Stimulated activated CD4-positive, alpha-beta T cell treated with anti-CD3 and anti-CD28 coated beads, TNF-alpha, amount 100 ng/mL, for 24 hours (primary cell): ENCODE results near the gene BSND.
"Not testable (repeated sequence)": the region's sequence is repeated elsewhere in the genome, so short reads cannot be mapped to it uniquely, and the experiment has no call there.

Experiments used
- DNase-seq, 3 experiments: peaks; one replicate each; pipeline ENCODE4 v3.0.0-alpha.2; 2020; ENCODE audit warnings: low read depth in 3 of 3

The BSND gene

GRCh38 chr1:55015731-55016620 lies 17.2 kb downstream of the BSND start:
- DNase-seq, result no peak

DNA sequence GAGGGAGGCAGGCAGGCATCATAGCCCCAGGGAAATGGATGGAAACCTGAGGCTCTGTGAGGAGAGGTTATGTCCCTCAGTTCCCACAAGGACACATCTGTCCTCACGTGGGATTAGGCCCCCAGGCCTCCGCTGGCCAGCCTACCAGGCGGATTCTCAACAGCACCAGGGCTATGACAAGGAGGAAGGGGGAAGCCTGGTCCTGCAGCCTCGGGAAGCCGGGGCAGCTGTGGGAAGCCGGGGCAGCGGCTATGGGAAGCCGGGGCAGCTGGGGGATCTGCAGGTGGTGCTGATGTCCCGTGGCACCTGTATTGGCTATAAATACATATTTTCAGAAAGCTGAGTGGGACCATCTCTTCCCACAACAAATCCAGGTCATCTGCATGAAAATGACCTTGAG lies 19.7 kb downstream of the BSND start:
- no peak for DNase-seq

- DNase-seq, result peak; percentile 21 to 69 (median 37)
Measured at GRCh38 chr1:55021942-55022546, 23.3 kb downstream of the BSND start.

DNA sequence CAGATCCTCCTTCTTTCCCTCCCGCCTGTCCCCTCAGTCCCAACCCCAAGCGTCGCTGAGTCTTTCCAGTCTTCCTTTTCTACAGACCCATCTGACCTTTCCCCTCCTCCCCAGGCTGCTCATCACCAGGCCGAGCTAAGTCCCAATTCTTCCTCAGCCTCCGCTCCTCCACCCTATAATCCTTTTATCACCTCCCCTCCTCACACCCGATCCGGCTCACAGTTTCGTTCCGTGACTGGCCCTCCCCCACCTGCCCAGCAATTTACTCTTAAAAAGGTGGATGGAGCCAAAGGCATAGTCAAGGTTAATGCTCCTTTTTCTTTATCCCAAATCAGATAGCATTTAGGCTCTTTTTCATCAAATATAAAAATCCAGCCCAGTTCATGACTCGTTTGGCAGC lies 25.4 kb downstream of the BSND start:
- DNase-seq, result not testable (repeated sequence)

DNA sequence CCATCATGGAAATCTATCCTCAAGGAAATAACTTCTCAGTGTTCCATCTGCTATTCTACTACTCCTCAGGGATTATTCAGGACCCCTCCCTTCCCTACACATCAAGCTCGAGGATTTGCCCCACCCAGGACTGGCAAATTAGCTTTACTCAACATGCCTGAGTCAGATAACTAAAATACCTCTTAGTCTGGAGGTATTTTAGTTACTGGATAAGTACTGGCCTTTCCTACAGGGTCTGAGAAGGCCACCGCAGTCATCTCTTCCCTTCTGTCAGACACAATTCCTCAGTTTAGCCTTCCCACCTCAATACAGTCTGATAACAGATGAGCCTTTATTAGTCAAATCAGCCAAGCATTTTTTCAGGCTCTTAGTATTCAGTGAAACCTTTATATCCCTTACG lies 27.9 kb downstream of the BSND start:
- DNase-seq, result not testable (repeated sequence)

DNA sequence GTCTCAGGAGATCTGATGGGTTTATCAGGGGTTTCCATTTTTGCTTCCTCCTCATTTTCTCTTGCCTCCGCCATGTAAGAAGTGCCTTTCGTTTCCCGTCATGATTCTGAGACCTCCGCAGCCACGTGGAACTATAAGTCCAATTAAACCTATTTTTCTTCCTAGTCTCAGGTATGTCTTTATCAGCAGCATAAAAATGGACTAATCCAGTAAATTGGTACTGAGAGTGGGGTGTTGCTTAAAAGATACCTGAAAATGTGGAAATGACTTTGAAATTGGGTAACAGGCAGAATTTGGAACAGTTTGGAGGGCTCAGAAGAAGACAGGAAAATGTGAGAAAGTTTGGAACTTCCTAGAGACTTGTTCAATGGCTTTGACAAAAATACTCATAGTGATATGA lies 32.4 kb downstream of the BSND start:
- not testable (repeated sequence) for DNase-seq

GRCh38 chr1:55033265-55033614 lies 34.5 kb downstream of the BSND start:
- no peak for DNase-seq

DNA sequence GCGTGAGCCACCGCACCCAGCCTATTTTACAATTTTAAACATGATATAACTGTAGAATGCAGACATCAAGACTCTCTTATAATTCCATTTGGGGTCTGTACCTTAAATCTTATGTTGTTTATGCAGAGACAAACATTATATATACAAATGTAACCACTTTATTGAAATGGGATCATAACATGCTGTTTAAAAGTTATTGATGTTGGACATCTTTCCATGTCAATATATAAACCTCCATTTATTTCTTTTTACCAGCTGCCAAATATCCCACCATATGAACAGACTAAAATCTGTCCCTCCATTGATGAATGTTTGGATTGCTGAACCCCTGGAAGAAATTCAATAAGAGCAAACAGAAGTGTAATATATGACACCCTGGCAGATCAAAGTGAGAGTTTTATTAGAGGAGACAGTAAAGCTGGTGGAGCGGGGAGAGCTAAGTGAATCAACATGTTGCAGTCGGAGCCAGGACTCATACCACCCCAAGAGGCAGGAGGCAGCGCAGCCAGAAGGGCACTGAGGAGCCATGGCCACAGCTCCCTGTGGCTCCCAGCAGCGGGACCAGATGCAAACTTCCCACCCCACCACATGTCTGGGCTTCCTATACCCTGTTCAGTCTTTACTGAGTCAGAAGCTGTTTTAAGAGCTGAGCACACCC lies 35.9 kb downstream of the BSND start:
- DNase-seq, result no peak

- DNase-seq, result no peak
Measured at GRCh38 chr1:55035904-55036303, 37.2 kb downstream of the BSND start.

GRCh38 chr1:55037733-55038551 lies 39.2 kb downstream of the BSND start:
- DNase-seq, result no peak

GRCh38 chr1:55038552-55038838 lies 39.8 kb downstream of the BSND start:
- no peak for DNase-seq

- no peak for DNase-seq
Measured at GRCh38 chr1:55038974-55039341, 40.2 kb downstream of the BSND start.

DNA sequence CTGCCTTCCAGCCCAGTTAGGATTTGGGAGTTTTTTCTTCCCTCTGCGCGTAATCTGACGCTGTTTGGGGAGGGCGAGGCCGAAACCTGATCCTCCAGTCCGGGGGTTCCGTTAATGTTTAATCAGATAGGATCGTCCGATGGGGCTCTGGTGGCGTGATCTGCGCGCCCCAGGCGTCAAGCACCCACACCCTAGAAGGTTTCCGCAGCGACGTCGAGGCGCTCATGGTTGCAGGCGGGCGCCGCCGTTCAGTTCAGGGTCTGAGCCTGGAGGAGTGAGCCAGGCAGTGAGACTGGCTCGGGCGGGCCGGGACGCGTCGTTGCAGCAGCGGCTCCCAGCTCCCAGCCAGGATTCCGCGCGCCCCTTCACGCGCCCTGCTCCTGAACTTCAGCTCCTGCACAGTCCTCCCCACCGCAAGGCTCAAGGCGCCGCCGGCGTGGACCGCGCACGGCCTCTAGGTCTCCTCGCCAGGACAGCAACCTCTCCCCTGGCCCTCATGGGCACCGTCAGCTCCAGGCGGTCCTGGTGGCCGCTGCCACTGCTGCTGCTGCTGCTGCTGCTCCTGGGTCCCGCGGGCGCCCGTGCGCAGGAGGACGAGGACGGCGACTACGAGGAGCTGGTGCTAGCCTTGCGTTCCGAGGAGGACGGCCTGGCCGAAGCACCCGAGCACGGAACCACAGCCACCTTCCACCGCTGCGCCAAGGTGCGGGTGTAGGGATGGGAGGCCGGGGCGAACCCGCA lies 40.8 kb downstream of the BSND start, which contains the start of gene PCSK9:
PCSK9 (plus strand) TSS at position 207 of the 741 bp plus-strand sequence; CDS start at position 497, 290 bp downstream.
- DNase-seq, result no peak

GRCh38 chr1:55040083-55040932 lies 41.6 kb downstream of the BSND start:
- no peak for DNase-seq

DNA sequence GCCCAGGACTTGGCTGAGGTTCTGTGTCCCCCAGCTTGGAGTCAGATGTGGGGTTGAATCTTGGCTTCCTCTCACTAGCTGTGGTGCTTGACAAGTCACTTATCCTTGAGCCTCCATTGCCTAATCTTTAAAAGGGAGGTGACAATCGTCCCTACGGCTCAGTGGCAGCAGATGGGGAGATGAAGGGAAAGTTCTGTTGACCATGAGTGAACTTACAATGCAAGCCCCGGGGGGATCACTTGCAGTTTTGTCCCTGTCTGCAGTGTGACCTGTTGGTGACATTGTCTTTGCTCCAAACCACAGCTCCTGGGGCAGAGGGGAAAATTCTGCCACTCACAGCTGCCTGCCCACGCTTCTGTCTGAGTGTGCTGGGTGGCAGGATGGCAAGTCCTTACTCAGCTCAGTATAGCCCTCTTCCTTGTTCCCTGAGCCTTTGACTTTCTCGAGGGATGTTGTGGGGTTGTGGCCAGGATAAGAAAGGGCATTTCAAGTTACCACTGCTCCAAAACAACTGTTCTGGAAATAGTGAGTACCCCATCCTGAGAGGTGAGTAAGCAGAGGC lies 42.3 kb downstream of the BSND start:
- DNase-seq, result no peak

- no peak for DNase-seq
Measured at GRCh38 chr1:55041613-55042012, 42.9 kb downstream of the BSND start.

DNA sequence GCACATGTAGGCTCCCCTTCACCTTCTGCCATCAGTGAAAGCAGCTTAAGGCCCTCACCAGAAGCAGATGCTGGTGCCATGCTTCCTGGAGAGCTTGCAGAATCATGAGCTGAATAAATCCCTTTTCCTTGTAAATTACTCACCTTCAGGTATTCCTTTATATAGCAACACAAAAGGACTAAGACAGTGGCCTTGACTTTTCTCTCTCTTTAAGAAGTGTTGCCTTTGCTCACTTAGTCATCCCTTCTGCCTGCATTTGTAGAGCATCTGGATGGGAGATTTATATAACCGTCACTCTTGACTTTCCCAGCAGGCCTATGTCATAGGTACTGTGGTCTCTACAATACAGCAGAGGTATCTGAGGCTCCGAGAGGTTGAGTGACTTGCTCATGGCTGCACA lies 44.3 kb downstream of the BSND start:
- no peak for DNase-seq

- DNase-seq, result no peak
Measured at GRCh38 chr1:55043726-55044125, 45.0 kb downstream of the BSND start.

DNA sequence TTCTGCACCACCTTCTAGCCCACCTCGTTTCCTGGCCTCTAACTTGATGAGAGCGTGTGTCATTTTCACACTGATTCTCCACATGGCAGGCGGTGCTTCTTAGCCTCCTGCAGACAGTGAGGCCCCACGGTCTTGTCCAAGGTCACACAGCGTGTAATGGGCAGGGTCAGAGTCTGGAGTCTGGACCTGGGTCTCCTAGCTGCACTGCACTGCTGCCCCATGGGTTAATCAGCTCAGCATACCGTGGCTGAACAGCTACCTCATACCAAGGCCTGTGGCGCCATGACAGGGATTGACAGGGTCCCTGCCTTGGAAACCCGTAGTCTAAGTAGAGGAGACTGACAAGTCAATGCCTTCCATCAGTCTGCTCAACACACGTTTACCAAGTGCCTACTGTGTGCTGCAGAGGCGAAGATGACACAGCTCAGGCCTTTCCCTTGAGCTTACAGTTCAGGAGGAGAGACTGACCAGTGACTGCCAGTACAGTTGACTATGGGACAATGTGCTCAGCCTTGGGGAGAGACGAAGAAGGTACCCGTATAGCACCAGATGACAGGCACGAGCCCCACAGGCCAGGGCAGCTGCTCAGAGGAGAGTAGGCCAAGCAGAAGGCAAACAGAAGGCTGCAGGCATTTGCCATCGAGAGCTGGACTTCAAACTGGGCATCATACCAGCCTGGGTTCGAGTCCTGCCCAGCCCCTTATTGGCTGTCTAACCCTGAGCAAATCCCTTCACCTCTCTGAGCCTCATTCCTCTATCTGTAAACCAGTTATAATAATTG lies 46.1 kb downstream of the BSND start:
- DNase-seq, result no peak
